GM12878 (cell line): ENCODE results near the gene C15orf39. TPM values are rescaled to one million over a fixed set of nuclear protein-coding genes. Genes with fewer than 3 reads are reported as not detected.

Experiments
- ATAC-seq: fragments of 200-7000 bp; cut with Tn5 transposase; 3 replicates; pipeline ENCODE4 v1.9.1; 2020; ENCODE audit warnings: mild to moderate bottlenecking, moderate library complexity
- BruUV-seq: library from RNA; stranded (reverse); fragments of 400-500 nt; replicated peaks from 2 replicates; lab custom pipeline; 2021; lab: Mats Ljungman, UMichigan
- CTCF ChIA-PET: fragments of 300-600 bp; sonication (Branson Sonifier 250); formaldehyde crosslinking; extraction: SDS; loops from one replicate; lab custom pipeline; 2021; ENCODE audit warnings: inconsistent platforms; lab: Yijun Ruan, JAX
- POLR2A ChIA-PET: fragments of 350-600 bp; formaldehyde crosslinking; extraction: SDS; loops from one replicate; lab custom pipeline; 2021; ENCODE audit warnings: inconsistent platforms; lab: Charles Lee
- RAD21 ChIA-PET: fragments of 300-600 bp; sonication (Branson Sonifier 250); formaldehyde crosslinking; loops from one replicate; lab custom pipeline; 2023; ENCODE audit warnings: antibody characterized with exemption; ENCODE audit not compliant: unreplicated experiment; lab: Charles Lee
- SMC1A ChIA-PET: fragments of 300-600 bp; sonication (Branson Sonifier 250); formaldehyde crosslinking; loops from one replicate; lab custom pipeline; 2023; ENCODE audit not compliant: unreplicated experiment, uncharacterized antibody; lab: Charles Lee
- DNase-seq: peaks from one replicate; pipeline ENCODE4 v3.0.0-alpha.2; 2011; ENCODE audit warnings: low read depth, low spot score
- FAIRE-seq: peaks from 3 replicates; lab custom pipeline; 2011; peaks lifted over from hg19 to GRCh38; lab: Jason Lieb, UNC
- H2AFZ ChIP-seq: 2 replicates; pipeline ENCODE4 v1.6.0; 2011; ENCODE audit warnings: low read depth, low read length, control low read depth; ENCODE audit not compliant: control insufficient read depth
- H3K27ac ChIP-seq: 2 replicates; pipeline ENCODE4 v1.5.1; 2011; ENCODE audit warnings: control low read depth; ENCODE audit not compliant: control insufficient read depth, insufficient read depth
- H3K27me3 ChIP-seq, 2 experiments: replicated peaks in 1 of 2; 2 replicates each; pipeline versions ENCODE4 v1.6.0 to v1.6.1; 2011; ENCODE audit warnings: low read length in 1 of 2; ENCODE audit not compliant: control insufficient read depth in 2 of 2, insufficient read depth in 2 of 2
- H3K36me3 ChIP-seq, 2 experiments: 2 replicates each; pipeline ENCODE4 v1.5.1; 2011; ENCODE audit warnings: low read length in 1 of 2; ENCODE audit not compliant: control insufficient read depth in 2 of 2, insufficient read depth in 2 of 2
- H3K4me1 ChIP-seq: 2 replicates; pipeline ENCODE4 v1.6.1; 2011; ENCODE audit warnings: mild to moderate bottlenecking, low read length, moderate library complexity, mixed read lengths; ENCODE audit not compliant: control insufficient read depth, insufficient read depth
- H3K4me2 ChIP-seq: 2 replicates; pipeline ENCODE4 v1.6.0; 2011; ENCODE audit warnings: control low read depth; ENCODE audit not compliant: control insufficient read depth, insufficient read depth
- H3K4me3 ChIP-seq: fragments of 200-600 bp; sonication (generic); 2 replicates; pipeline ENCODE4 v1.5.1; 2016
- H3K79me2 ChIP-seq: 2 replicates; pipeline ENCODE4 v1.6.0; 2011; ENCODE audit warnings: low read length; ENCODE audit not compliant: control insufficient read depth, insufficient read depth
- H3K9ac ChIP-seq: 2 replicates; pipeline ENCODE4 v1.8.0; 2011; ENCODE audit warnings: low read length, control low read depth, mixed read lengths; ENCODE audit not compliant: control insufficient read depth, insufficient read depth
- H3K9me3 ChIP-seq: replicated peaks from 3 replicates; pipeline ENCODE4 v1.5.1; 2011; ENCODE audit warnings: mild to moderate bottlenecking, low read length; ENCODE audit not compliant: control insufficient read depth, insufficient read depth
- H4K20me1 ChIP-seq: 2 replicates; pipeline ENCODE4 v1.6.0; 2011; ENCODE audit not compliant: control insufficient read depth, insufficient read depth
- POLR2A ChIP-seq: IDR thresholded peaks from 2 replicates; pipeline ENCODE4 v1.6.1; 2011; ENCODE audit warnings: low read depth, mild to moderate bottlenecking, low read length
- WGBS: methylation state at CpG from one replicate; pipeline ENCODE4 v1.1.6; 2016; ENCODE audit warnings: low lambda C conversion rate; ENCODE audit not compliant: insufficient replicate concordance, insufficient coverage; ENCODE audit errors: missing lambda C conversion rate; 5-methylcytosine and 5-hydroxymethylcytosine counted together
- in situ Hi-C: fragments of 300-500 bp; cut with MboI; formaldehyde crosslinking; loops from 9 replicates; pipeline ENCODE4 v1.14.3; 2018; ENCODE audit warnings: mixed read lengths
- intact Hi-C: fragments of 100-400 bp; cut with micrococcal nuclease; formaldehyde crosslinking; loops from one replicate; pipeline ENCODE4 v1.14.2; 2022; ENCODE audit not compliant: unreplicated experiment
- polyA plus RNA-seq, 11 experiments: library from polyadenylated mRNA; depleted of rRNA in 4 of 11; unstranded in 6 of 11; stranded (reverse) in 5 of 11; fragments of >200 nt; fragmentation: Nextera tagmentation in 4 of 11; fragmentation: Illumina TruSeq in 1 of 11; extraction: Ambion mirVana in 4 of 11; extraction: Trizol in 1 of 11; gene quantifications; 1 replicate in 1 of 11; 2 replicates in 10 of 11; pipeline versions ENCODE4 v1.2.1 to v1.2.3, GENCODE V29; 2011 to 2016; ENCODE audit warnings: inconsistent platforms in 2 of 11, missing spikeins in 2 of 11, low read depth in 1 of 11
- total RNA-seq, 4 experiments: library from RNA; depleted of rRNA in 3 of 4; stranded (reverse); fragments of >200 nt in 3 of 4; fragmentation: Illumina TruSeq in 1 of 4; extraction: Trizol in 1 of 4; gene quantifications; 2 replicates each; pipeline versions ENCODE4 v1.2.1 to v1.2.3, GENCODE V29; 2013 to 2021
- TF ChIP-seq, protein P1 (sequence below): fragments of 450-650 bp; formaldehyde crosslinking; IDR thresholded peaks from 2 replicates; pipeline ENCODE4 v1.4.0; 2020; ENCODE audit warnings: mild to moderate bottlenecking, moderate library complexity

Gene C15orf39
- total and polyA plus RNA-seq, 10 of the 15 experiments (the other 5 are each of a cell fraction or from before 2014, with no cell fraction given): 2.3 to 139 (median 33.0) TPM

DNA sequence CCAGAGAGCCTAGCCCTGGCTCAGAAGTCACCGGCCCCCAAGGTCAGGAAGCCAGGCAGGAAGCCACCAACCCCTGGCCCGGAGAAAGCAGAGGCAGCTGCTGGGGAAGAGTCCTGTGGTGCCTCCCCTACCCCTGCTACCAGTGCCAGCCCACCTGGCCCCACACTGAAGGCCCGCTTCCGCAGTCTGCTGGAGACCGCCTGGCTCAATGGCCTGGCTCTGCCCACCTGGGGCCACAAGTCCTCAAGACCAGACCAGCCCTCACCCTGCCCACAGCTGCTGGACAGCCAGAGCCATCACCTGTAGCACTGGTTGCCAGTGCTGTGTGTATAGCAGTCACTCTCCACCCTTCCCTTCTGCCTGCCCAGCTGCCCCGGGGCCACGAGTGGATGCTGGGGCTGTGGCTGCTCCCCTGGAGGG, 9.1 kb downstream of the C15orf39 start:
- Histone ChIP-seq H2AFZ (no peak overlapping the region), H3K4me1 (peaks cover 15% of the 10 kb centered on the region; the same call in 1 of the 2 replicates), H3K79me2 (peaks cover 71% of the 10 kb centered on the region), H3K4me3 (no peak overlapping the region), H3K27ac (no peak overlapping the region), H3K36me3 (peaks cover 65 to 74% of the 10 kb centered on the region in 2 experiments), H3K9me3 (no peaks in the 10 kb centered on the region), H3K4me2 (peak overlapping the region; percentile 64), H3K9ac (no peak overlapping the region; the same call in 1 of the 2 replicates), H3K27me3 (no peaks in the 10 kb centered on the region), H4K20me1 (peaks cover 68% of the 10 kb centered on the region)
- POLR2A ChIA-PET: no interaction called here
- DNase-seq: no peak
- in situ Hi-C loops (no loop called here), intact Hi-C loops (no loop called here)
- CTCF ChIA-PET: no interaction called here
- RAD21 ChIA-PET: interaction anchor here (1.6 kb wide), 1 partner anchor 260 kb away, joined by 3 read pairs; no protein-coding TSS in a partner anchor
- no peak for FAIRE-seq
- 86% methylated on average over 7 of the region's 7 CpGs for WGBS
- TF ChIP-seq POLR2A: peak; percentile 54
- TF ChIP-seq, protein P1, sequence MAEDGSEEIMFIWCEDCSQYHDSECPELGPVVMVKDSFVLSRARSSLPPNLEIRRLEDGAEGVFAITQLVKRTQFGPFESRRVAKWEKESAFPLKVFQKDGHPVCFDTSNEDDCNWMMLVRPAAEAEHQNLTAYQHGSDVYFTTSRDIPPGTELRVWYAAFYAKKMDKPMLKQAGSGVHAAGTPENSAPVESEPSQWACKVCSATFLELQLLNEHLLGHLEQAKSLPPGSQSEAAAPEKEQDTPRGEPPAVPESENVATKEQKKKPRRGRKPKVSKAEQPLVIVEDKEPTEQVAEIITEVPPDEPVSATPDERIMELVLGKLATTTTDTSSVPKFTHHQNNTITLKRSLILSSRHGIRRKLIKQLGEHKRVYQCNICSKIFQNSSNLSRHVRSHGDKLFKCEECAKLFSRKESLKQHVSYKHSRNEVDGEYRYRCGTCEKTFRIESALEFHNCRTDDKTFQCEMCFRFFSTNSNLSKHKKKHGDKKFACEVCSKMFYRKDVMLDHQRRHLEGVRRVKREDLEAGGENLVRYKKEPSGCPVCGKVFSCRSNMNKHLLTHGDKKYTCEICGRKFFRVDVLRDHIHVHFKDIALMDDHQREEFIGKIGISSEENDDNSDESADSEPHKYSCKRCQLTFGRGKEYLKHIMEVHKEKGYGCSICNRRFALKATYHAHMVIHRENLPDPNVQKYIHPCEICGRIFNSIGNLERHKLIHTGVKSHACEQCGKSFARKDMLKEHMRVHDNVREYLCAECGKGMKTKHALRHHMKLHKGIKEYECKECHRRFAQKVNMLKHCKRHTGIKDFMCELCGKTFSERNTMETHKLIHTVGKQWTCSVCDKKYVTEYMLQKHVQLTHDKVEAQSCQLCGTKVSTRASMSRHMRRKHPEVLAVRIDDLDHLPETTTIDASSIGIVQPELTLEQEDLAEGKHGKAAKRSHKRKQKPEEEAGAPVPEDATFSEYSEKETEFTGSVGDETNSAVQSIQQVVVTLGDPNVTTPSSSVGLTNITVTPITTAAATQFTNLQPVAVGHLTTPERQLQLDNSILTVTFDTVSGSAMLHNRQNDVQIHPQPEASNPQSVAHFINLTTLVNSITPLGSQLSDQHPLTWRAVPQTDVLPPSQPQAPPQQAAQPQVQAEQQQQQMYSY (CRISPR knock-in tag): no peak
- SMC1A ChIA-PET: no interaction called here
- ATAC-seq: no peak
- no TSS peak for BruUV-seq
